ENCODE results near the gene SMIM12. TPM values are rescaled to one million over a fixed set of nuclear protein-coding genes. Genes with fewer than 3 reads are reported as not detected.

SMIM12 gene
- total RNA-seq, 1 experiment from 2014 or later, result 19.3 TPM

- CTCF ChIA-PET, result no interaction called here
- no peak overlapping the region for H3K27ac Mint-ChIP-seq (ENCODE audit: unreplicated experiment)
- H3K9me3 Mint-ChIP-seq (ENCODE audit: unreplicated experiment), result no peaks in the 10 kb centered on the region
- no peak for TF ChIP-seq CTCF (IDR thresholded peaks at IDR 0.05; ENCODE audit: insufficient read depth in 1 of 2, low read depth in 1 of 2, low read length in 1 of 2, severe bottlenecking in 1 of 2, unreplicated experiment in 1 of 2)
- H3K36me3 Mint-ChIP-seq (ENCODE audit: insufficient read depth, unreplicated experiment), result no peaks in the 10 kb centered on the region
- Histone ChIP-seq H3K9me3 (no peaks in the 10 kb centered on the region), H3K4me1 (no peaks in the 10 kb centered on the region), H3K4me3 (ENCODE audit: low read depth, low read length) (no peak overlapping the region), H3K36me3 (ENCODE audit: control insufficient read depth, insufficient read depth, low read length) (no peaks in the 10 kb centered on the region), H3K27me3 (replicated peaks; ENCODE audit: control insufficient read depth, insufficient read depth, low read length) (no peaks in the 10 kb centered on the region)
- H3K27me3 Mint-ChIP-seq (ENCODE audit: insufficient read depth, unreplicated experiment), result peaks cover 15% of the 10 kb centered on the region
- intact Hi-C loops (cut with micrococcal nuclease; ENCODE audit: unreplicated experiment), result loop anchor here (1.0 kb wide), 1 partner anchor 99 kb away; no protein-coding TSS in a partner anchor
- no peaks in the 10 kb centered on the region for H3K4me1 Mint-ChIP-seq (ENCODE audit: low read depth, unreplicated experiment)
- BruUV-seq (replicated peaks), result no TSS peak
- POLR2A ChIA-PET, result no interaction called here
- peak overlapping the region; percentile 64 for H3K4me3 Mint-ChIP-seq (ENCODE audit: unreplicated experiment)
- peak; percentile 41 to 46 for DNase-seq
Measured at GRCh38 chr1:34885405-34886247, 26.1 kb upstream of the SMIM12 start.

GRCh38 chr1:34884961-34885360 lies 25.4 kb upstream of the SMIM12 start:
- no TSS peak for BruUV-seq (replicated peaks)

GRCh38 chr1:34884536-34884935 lies 25.0 kb upstream of the SMIM12 start:
- no peak overlapping the region for H3K4me3 ChIP-seq (ENCODE audit: low read depth, low read length)
- H3K4me1 Mint-ChIP-seq (ENCODE audit: low read depth, unreplicated experiment), result no peaks in the 10 kb centered on the region
- TF ChIP-seq CTCF (IDR thresholded peaks at IDR 0.05; ENCODE audit: insufficient read depth in 1 of 2, low read depth in 1 of 2, low read length in 1 of 2, severe bottlenecking in 1 of 2, unreplicated experiment in 1 of 2), result no peak
- CTCF ChIA-PET, result no interaction called here
- H3K27me3 Mint-ChIP-seq (ENCODE audit: insufficient read depth, unreplicated experiment), result peaks cover 15% of the 10 kb centered on the region
- H3K9me3 ChIP-seq, result no peaks in the 10 kb centered on the region
- H3K4me1 ChIP-seq, result no peaks in the 10 kb centered on the region
- no peaks in the 10 kb centered on the region for H3K36me3 Mint-ChIP-seq (ENCODE audit: insufficient read depth, unreplicated experiment)
- H3K27me3 ChIP-seq (replicated peaks; ENCODE audit: control insufficient read depth, insufficient read depth, low read length), result no peaks in the 10 kb centered on the region
- no peaks in the 10 kb centered on the region for H3K9me3 Mint-ChIP-seq (ENCODE audit: unreplicated experiment)
- BruUV-seq (replicated peaks), result no TSS peak
- H3K27ac Mint-ChIP-seq (ENCODE audit: unreplicated experiment), result no peak overlapping the region
- intact Hi-C loops (cut with micrococcal nuclease; ENCODE audit: unreplicated experiment), result no loop called here
- no peaks in the 10 kb centered on the region for H3K36me3 ChIP-seq (ENCODE audit: control insufficient read depth, insufficient read depth, low read length)
- DNase-seq, result no peak
- peak overlapping the region; percentile 64 for H3K4me3 Mint-ChIP-seq (ENCODE audit: unreplicated experiment)
- POLR2A ChIA-PET, result no interaction called here

More at GRCh38 chr1:34884961-34885360, 25.4 kb upstream of the SMIM12 start:
- no peaks in the 10 kb centered on the region for H3K36me3 ChIP-seq (ENCODE audit: control insufficient read depth, insufficient read depth, low read length)
- Mint-ChIP-seq H3K27me3 (ENCODE audit: insufficient read depth, unreplicated experiment) (peaks cover 15% of the 10 kb centered on the region), H3K4me1 (ENCODE audit: low read depth, unreplicated experiment) (no peaks in the 10 kb centered on the region), H3K27ac (ENCODE audit: unreplicated experiment) (no peak overlapping the region), H3K9me3 (ENCODE audit: unreplicated experiment) (no peaks in the 10 kb centered on the region), H3K4me3 (ENCODE audit: unreplicated experiment) (peak overlapping the region; percentile 64), H3K36me3 (ENCODE audit: insufficient read depth, unreplicated experiment) (no peaks in the 10 kb centered on the region)
- no peaks in the 10 kb centered on the region for H3K4me1 ChIP-seq
- no peaks in the 10 kb centered on the region for H3K27me3 ChIP-seq (replicated peaks; ENCODE audit: control insufficient read depth, insufficient read depth, low read length)
- intact Hi-C loops (cut with micrococcal nuclease; ENCODE audit: unreplicated experiment), result loop anchor here (1.0 kb wide), 1 partner anchor 99 kb away; no protein-coding TSS in a partner anchor
- ChIA-PET CTCF (no interaction called here), POLR2A (no interaction called here)
- H3K4me3 ChIP-seq (ENCODE audit: low read depth, low read length), result no peak overlapping the region
- TF ChIP-seq CTCF (IDR thresholded peaks at IDR 0.05; ENCODE audit: insufficient read depth in 1 of 2, low read depth in 1 of 2, low read length in 1 of 2, severe bottlenecking in 1 of 2, unreplicated experiment in 1 of 2), result no peak
- H3K9me3 ChIP-seq, result no peaks in the 10 kb centered on the region
- DNase-seq, result peak; percentile 38 to 43

All from Caco-2 (cell line).